ENCODE results near the gene NEUROD4.

GRCh38 chr12:55001198-55001868, 18.4 kb upstream of the NEUROD4 start:
- TF ChIP-seq, protein P1, sequence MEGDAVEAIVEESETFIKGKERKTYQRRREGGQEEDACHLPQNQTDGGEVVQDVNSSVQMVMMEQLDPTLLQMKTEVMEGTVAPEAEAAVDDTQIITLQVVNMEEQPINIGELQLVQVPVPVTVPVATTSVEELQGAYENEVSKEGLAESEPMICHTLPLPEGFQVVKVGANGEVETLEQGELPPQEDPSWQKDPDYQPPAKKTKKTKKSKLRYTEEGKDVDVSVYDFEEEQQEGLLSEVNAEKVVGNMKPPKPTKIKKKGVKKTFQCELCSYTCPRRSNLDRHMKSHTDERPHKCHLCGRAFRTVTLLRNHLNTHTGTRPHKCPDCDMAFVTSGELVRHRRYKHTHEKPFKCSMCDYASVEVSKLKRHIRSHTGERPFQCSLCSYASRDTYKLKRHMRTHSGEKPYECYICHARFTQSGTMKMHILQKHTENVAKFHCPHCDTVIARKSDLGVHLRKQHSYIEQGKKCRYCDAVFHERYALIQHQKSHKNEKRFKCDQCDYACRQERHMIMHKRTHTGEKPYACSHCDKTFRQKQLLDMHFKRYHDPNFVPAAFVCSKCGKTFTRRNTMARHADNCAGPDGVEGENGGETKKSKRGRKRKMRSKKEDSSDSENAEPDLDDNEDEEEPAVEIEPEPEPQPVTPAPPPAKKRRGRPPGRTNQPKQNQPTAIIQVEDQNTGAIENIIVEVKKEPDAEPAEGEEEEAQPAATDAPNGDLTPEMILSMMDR (IDR thresholded peaks at IDR 0.05; ENCODE audit: insufficient read depth, low read length, poor library complexity, severe bottlenecking): no peak
- no peak for TF ChIP-seq EZH2phosphoT487 (conservative IDR thresholded peaks at IDR 0.05; ENCODE audit: low read length)
